ENCODE results near the gene POLD4.
"Not testable (repeated sequence)": the region's sequence is repeated elsewhere in the genome, so short reads cannot be mapped to it uniquely, and the experiment has no call there.

Gene POLD4

DNA sequence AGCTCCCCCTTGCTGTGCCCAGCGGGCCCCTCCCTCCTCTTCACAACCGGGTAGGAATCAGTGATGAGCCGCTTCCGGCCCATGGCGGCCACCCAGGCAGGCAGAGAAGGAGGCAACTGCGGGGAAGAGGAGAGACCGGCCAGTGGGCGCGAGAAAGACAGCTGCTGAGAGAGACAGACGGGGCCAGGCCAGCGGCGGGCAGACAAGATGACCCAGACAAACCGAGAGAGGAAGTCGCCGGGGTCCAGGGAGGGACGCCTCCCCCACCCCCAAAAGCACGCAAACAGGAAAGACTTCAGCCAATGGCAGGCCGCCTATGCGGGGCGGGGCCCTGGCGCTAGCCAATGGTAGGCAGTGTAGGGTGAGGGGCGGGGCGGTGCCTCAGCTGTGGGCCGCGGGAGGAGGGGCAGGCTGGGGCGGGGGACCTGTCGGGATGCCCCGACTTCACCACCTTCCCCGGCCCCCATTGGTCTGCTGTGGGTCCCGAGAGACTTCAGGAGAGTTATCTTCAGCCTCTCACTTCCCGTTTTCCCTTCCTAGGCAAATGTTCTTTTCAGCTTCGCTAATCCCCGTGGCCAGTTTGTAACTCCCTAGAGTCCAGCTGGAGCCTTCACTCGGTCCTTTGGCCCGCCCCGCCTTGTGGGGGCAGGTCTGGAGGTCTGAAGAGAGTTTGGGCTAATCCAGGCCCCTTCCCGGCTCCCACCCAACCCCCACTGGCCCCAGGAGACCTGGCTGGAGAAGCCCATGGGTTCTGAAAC, at the start of gene POLD4:
Gene POLD4 (minus strand): TSS at position 230 of the 758 bp plus-strand sequence. CDS start 147 bp downstream, at position 83.
- DNase-seq = peak; percentile 88 to 99 (median 96)

DNA sequence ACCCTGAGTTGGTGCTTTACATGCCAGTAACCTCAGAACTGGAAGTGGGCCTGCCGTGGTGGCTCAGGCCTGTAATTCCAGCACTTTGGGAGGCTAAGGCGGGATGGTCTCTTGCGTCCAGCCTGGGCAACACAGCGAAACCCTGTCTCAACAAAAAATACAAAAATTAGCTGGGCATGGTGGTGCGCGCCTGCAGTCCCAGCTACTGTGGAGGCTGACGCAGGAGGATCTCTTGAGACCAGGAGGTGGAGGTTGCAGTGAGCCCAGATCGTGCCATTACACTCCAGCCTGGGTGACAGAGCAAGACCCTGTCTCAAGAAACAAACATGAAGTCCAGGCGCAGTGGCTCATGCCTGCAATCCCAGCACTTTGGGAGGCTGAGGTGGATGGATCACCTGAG, 49.7 kb upstream of the POLD4 start:
- DNase-seq = not testable (repeated sequence)

DNA sequence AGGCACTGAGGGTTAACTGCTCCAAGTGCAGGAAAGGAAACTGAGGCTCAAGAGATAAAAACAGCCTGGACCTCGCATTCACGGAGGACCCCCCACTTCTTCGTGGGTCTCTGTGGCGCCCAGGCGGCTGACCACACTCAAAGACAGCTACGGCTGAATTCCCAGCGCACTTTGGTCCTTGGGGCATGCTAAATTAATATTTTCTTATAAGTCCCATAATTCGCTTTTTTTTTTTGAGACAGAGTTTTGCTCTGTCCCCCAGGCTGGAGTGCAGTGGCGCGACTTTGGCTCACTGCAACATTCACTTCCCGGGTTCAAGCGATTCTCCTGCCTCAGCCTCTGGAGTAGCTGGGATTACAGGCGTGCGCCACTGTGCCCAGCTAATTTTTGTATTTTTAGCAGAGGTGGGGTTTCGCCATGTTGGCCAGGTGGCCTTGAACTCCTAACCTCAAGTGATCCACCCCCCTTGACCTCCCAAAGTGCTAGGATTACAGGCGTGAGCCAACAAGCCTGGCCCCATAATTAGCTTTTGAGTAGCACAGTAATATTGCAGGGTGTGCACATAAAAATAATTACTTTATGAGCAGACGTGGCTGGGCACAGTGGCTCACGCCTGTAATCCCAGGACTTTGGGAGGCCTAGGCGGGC, 49.0 kb upstream of the POLD4 start:
- DNase-seq = not testable (repeated sequence)

DNA sequence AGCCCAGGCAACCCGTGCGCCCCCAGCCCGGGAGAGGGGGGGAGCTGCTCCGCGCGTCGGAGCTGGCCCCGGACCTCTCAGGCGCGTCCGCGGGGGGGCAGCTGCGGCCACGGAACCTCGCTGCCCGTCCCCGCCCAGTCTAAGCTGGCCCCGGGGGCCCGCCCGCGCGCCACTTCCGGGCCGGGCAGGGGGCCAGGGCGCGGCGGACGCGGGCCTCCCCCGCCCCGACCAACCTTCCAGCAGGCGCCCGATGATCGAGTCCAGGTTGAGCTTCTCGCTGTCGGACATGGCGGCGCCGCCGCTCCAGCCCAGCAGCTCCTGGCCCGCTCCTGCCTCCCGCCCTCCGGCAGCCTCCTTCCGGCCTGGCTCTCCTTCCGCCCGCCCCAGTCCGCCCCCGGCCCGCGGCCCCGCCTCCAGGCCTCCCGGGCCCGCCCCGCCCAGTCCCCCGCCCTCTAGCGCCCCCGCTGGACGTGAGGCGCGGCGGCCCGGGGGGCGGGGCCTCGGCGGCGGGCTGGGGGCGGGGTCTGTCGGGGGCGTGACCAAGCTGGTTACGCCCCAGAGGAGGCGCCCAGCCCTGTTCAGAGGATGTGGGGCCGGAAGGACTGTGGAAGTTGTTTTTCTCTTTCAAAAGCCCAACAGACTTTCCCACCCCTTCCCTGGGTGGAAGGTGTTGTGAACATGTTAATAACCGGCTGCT, 48.3 kb upstream of the POLD4 start, which contains the start of gene PPP1CA:
Gene PPP1CA (minus strand): TSS at position 364 of the 697 bp plus-strand sequence. CDS start 76 bp downstream, at position 288.
- peak; percentile 89 to 96 (median 94) for DNase-seq

DNA sequence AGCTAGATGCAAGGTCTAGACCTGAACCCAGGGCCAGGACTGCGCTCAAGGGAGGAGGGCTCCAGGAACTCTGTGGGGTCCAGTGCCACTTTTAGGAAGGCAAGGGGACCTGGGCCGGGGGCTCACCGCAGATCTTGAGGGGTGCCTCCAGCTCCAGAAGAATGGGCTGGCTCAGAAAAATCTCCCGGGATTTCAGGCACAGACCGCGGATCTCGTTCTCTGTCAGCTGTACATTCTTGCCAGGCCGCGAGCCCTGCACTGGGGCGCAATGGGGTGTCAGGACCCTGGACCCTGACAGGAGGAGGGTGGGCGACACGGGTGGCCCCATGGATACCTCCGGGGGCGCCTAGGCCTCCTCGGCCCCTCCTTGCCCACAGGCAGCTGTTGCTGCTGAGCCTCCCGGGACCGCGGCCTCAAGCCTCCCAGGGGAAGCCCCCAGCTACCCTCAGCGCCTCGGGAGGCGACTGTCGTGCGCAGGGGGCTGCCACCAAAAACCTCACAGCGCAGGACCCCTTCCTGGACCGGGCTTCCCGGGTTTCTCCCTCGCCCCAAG, 47.7 kb upstream of the POLD4 start:
- DNase-seq = peak in 1 of 6 experiments; percentile 39

DNA sequence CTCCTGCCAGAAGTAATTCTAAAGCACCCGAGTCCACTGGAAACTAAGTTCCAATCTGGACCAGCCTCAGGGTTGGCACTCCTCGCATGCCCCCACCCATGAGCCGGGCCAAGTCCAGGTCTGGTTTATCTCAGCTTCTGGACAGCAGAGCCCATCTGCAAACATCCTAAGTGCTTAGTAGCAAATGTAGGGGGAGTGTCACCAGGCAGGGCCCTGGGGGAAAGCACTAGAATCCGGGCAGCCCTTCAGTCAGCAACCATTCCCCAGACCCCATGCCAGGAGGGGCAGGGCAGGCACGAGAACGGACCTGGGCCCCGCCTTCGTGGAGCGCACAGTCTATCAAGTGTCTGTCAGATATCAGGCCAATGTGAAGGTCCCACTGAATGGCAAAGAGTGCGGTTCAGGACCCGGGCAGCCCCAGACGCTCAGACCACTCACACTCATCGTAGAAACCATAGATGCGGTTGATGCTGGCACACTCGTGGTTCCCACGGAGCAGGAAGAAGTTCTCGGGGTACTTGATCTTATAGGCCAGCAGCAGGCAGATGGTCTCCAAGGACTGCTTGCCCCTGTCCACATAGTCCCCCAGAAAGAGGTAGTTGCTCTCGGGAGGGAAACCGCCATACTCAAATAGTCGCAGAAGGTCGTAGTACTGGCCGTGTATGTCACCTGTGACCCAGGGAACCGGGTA, 47.0 kb upstream of the POLD4 start:
- no peak for DNase-seq

DNA sequence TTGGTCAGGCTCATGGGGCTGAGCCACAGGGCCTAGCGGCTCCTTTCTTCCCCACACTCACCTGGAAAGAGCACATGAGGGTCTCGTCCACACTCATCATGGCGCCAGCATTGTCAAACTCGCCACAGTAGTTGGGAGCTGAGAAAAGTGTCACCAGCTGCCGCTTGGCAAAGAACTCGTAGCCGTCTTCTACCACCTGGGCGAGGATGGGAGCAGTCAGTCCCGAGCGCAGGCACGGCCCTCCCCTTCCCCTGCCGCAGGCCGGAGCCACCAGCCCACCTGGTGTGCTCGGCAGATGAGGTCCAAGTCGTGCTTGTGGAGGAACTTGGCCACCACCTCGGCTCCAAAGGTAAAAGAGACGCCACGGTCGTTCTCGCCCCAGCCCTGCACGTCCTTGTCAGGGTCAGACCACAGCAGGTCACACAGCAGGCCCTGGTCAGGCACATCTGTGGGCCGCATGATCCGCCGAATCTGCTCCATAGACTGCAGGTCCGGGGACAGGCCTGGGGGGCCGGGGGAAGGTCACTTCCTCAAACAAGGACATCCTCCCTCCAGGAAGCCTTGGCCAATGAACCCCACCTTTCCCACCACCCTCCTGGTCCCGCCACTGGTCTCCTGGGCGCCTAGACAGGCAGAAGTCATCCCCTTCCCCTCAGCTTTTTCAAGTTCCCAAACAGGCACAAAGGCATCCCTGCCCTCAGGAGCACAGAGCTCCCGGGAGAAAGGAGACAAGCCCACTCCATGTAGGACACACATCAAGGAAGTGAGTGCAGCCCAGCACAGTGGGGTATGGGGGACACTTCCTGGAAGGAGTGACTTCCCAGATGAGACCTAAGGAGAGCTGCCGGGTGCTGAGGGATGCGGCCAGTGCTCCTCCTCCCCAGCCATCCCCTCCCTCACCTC, 45.6 kb upstream of the POLD4 start:
- no peak for DNase-seq

DNA sequence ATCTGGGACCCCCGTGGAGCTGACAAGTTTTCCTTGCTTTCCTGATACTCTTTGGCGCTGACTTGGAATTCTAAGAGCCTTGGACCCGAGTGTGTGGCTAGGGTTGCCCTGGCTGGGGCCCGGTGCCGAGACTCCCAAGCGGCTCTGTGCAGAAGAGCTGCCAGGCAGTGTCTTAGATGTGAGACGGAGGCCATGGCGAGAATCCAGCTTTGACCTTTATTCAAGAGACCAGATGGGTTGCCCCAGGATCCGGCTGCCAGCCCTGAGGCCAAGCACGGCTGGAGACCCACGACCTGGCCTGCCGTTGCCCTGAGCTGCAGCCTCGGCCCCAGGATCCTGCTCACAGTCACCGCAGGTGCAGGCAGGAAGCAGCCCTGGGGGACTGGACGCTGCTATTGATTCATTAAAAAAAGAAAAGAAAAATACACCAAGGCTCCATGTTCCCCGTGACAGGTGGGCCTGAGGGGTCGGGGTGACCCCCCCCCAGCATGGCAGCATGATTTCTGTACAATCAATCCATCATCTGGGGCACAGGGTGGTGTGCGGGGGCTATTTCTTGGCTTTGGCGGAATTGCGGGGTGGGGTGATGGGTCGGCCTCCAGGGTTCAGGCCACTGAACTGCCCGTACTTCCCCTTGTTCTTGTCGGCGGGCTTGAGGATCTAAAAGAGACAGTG, 44.8 kb upstream of the POLD4 start:
- no peak for DNase-seq

DNA sequence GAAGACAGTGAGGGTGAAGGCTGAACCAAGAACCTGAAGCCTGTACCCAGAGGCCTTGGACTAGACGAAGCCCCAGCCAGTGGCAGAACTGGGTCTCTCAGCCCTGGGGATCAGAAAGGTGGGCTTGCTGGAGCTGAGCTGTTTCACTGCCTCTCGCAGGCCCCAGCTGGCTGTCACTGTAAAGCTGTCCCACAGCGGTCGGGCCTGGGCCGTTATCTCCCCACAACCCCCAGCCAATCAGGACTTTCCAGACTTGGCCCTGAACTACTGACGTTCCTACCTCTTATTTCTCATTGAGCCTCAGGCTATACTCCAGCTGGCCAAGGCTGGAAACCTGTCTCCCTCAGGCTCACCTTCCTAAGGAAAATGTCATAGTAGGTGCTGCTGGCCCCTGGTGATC, 44.2 kb upstream of the POLD4 start:
- no peak for DNase-seq

DNA sequence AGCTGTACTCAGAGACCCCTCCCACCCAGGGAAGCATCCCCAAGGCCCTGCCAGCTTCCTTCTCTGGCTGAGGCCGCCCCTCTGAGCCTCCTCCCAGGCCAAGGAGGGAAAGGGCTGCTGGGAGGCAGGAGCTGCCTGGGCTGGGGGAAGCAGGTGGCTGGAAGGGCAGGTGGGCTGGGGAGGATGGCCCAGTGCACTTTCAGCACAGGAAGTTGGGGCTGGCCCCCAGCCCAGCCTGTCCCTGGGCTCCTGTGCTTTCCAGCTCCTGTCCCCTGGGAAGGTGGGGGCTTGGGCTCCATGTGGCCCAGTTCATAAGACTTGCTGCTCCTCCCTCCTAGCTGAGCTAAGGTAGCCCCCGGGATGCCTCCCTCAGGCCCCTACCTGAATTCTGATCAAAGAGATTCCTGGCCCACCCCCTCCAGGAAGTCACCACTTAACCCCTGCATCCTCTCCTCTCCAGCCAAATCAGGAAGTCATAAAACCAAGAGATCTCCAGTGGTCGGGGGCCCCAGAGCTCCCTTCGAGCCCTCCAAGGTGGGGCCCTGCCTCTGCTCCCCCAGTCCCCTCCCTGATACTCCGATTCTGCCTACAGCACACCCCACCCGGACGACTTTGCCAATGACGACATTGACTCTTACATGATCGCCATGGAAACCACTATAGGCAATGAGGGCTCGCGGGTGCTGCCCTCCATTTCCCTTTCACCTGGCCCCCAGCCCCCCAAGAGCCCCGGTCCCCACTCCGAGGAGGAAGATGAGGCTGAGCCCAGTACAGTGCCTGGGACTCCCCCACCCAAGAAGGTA, 43.4 kb upstream of the POLD4 start:
- DNase-seq = peak in 1 of 6 experiments; percentile 31

DNA sequence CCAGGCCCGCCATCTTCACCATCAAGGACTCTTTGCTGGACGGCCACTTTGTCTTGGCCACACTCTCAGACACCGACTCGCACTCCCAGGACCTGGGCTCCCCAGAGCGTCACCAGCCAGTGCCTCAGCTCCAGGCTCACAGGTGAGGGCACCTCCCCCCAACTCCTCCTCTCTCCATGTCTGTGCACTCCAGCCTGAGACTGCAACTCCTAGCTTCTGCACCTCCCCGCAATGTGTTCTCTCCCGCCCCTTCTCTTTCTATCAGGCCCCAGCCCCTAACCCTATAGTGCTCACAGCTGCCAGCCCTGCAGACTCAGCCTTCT, 42.9 kb upstream of the POLD4 start:
- no peak for DNase-seq

DNA sequence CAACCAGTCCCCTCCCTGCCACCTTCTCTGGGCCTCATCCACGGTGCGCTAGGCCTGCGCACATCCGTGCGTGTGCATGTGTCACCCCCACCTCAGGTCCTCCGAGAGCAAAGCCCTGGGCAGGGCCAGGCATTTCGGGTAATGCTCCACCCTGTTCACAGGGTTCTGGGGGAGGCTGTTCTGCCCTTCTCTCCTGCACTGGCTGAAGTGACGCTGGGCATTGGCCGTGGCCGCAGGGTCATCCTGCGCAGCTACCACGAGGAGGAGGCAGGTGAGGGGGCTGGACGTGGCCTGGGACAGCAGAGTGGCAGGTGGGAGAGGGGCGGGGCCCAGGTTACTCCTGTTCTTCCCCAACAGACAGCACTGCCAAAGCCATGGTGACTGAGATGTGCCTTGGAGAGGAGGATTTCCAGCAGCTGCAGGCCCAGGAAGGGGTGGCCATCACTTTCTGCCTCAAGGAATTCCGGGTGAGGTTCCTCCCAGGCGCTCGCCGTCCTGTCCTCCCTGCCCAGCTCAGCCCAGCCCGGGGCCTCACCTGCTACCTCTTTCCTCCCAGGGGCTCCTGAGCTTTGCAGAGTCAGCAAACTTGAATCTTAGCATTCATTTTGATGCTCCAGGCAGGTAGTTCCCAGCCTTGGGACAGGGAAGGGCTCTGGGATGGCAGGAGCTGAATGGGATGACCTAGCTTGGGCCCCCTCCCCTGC, 42.4 kb upstream of the POLD4 start:
- DNase-seq = no peak

DNA sequence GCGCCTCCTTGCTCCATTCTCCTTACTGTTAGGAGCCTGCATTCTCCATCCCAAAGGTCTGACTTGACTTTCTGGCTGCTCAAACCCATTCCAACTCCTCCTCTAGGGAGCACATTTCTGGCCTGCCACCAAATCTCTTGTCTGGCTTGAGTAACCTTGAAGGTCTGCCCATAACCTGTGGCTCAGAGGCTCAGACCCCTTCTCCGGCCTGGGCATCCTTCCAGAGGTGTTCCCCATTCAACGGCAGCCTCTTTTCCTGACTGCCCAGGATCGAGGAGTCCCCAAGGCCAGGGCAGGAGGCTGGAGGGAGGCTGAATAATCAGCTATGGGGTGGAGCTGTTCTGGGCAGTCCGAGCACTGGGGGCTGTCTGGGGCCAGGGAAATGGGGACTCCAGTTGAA, 40.6 kb upstream of the POLD4 start:
- DNase-seq = no peak

DNA sequence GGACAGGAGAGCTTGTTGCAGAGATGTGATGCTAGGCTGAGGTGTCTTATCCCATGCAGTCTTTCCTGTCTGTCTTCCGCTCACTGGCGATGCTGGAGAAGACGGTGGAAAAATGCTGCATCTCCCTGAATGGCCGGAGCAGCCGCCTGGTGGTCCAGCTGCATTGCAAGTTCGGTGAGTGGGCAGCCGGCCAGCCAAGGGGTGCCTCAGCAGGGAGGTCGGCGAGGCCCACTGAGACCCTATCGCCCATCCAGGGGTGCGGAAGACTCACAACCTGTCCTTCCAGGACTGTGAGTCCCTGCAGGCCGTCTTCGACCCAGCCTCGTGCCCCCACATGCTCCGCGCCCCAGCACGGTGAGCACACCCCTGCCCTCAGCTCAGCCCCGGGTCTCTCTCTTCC, 40.1 kb upstream of the POLD4 start:
- DNase-seq = no peak

DNA sequence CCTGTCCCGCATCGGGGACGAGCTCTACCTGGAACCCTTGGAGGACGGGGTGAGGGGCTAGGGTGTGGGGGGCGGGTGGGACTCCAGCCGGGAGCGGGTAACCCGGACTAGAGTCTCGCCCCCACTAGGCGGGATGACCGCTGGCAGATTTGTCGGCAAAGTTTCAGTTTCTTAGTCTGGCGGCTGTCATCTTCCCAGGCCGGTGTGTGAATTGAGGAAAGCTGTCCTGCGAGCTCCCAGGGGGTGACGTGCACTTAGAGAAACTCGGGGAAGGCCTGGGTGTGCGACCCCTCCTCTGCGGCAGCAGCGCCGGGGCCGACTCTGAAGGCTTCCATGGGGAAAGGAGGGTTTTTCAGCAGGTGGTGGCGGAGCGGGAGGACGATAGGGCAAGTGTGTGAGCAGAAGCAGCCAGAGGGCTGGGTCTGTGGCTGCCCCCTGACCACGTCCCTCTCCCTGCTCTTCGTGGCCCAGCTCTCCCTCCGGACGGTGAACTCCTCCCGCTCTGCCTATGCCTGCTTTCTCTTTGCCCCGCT, 38.9 kb upstream of the POLD4 start:
- no peak for DNase-seq

DNA sequence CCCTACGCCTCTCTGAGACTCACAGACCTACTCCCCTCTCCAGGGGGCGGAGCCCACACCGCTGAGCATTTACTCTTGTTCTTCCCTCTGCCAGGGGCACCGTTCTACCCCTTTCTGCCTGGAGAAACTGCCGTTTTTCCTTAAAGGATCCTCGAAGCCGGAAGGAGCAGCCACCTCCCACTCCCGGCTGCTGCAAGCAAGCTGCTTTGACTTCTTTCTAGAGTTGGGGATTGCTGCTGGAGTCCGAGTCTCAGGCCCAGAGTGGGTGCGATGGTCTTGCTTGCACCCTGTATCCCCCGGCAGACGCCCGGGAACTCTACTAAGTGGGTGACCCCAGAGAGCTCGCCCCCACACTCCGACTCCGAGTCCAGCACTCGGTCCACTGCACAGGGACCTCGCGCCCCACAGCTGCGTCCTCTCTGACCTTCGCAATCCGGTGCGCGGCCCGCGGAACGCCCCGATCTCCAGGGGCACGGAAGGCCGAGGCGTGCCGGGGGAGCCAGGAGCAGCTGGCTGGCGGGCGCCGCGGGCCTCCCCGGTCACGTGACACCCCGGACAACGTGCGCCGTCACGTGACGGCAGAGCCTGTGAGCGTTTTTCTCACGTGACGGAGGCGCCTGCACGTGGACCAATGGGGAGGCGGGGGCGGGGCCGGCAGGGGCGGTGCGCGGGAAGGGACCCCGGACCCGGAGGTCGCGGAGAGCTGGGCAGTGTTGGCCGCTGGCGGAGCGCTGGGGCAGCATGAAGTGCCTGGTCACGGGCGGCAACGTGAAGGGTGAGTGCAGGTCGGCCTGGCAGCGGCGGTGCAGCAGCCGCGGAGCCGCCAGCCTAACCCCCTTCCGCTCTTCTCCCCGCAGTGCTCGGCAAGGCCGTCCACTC, 38.2 kb upstream of the POLD4 start, which contains the start of gene RAD9A:
Gene RAD9A (plus strand): TSS at position 683 of the 879 bp plus-strand sequence. CDS start 59 bp downstream, at position 742.
- DNase-seq = peak; percentile 81 to 94 (median 86)

DNA sequence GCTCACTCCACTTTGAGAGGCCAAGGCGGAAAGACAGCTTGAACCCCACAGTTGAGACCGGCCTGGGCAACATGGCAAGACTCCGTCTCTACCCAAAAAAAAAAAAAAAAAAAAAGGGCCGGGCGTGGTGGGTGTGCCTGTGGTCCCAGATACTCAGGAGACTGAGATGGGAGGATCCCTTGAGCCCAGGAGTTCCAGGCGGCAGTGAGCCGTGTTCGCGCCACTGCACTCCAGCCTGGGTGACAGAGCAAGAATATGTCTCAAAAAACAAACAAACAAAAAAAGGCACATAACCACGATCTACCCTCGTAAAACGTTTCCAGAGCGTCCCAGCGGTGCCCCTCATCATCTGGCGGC, 37.6 kb upstream of the POLD4 start:
- DNase-seq = no peak

DNA sequence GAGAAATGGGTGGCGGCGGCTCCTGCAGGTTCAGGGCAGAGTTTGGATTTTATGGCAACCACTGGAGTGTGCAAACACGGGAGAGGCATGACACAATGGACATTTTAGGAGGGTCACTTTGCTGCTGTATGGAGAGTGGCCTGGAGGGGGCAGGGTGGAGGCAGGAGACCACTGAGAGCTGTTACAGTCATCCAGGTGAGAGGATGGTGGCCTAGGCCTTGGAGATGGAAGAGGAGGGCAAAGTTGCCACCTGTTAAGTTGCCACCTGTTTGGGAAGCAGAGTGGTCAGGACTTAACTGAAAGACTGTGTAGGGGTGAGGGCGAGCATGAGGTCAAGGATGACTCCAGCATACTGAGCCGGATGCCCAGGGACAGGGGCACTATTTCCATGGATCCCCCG, 36.1 kb upstream of the POLD4 start:
- peak; percentile 17 to 45 (median 36) for DNase-seq

Data from stimulated activated naive CD4-positive, alpha-beta T cell (primary cell).